ENCODE data around the gene GGA1. TPM values are rescaled to one million over a fixed set of nuclear protein-coding genes. Genes with fewer than 3 reads are reported as not detected.

GGA1 gene
- total and polyA plus RNA-seq, 5 donors from 2014 or later: 14.0 to 69.7 (median 16.9) TPM

DNA sequence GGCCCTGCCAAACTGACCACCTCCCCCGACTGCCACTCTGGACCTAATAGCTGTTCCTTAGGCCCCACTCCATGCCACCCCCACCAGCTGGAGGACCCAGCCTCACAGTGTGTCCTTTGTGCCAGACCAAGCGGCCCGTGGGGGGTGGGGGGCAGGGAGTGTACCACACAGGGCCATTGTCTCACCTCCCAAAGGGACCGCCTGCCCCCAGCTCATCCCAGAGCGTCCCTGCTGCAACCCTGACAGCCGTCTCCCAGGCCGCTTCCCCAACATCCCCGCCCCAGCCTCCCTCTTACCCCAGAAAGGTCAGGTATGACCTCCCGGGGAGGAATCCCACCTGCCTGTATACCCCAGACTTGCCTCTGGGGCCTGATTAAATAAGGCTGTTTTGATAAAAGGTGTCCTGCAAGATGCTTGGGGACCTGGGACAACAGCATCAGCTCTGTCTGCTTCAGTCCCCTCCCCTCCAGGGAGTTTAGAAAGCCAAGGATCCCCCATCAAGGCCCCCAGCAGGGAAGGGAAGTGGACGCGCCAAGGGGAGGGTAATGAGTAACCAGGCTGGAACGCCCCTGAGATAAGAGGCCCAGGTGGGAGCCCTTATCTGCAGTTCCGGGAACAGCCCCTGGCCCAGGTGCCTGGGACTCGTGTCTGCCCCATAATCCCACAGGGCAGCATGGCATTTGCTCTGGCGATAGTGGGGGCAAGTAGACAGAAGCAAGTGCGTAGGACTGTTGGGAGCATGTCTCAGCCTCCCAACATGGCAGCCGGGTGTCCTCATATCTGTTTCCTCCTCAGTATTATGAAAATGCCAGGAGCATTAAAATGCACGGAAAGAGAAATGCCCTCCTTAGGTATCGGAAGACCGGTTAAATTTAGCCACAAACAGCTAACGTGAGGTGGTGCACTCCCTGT lies 39.4 kb upstream of the GGA1 start:
- peaks cover 24% of the 10 kb centered on the region for H3K27me3 Mint-ChIP-seq
- H3K27ac Mint-ChIP-seq: no peak overlapping the region
- Histone ChIP-seq H3K4me3 (ENCODE audit: low read depth, low read length) (no peak overlapping the region), H3K27me3 (ENCODE audit: control insufficient read depth, insufficient read depth, low read length) (no peaks in the 10 kb centered on the region), H3K4me1 (ENCODE audit: control insufficient read depth, insufficient read depth, low read length, poor library complexity, severe bottlenecking) (peaks cover 21% of the 10 kb centered on the region), H3K36me3 (ENCODE audit: control insufficient read depth, insufficient read depth, low read length) (no peaks in the 10 kb centered on the region), H3K27ac (ENCODE audit: insufficient read depth, low read length, poor library complexity, severe bottlenecking) (no peak overlapping the region), H3K9me3 (ENCODE audit: control insufficient read depth in 2 of 2, low read length in 2 of 2) (no peaks in the 10 kb centered on the region)
- no peaks in the 10 kb centered on the region for H3K9me3 Mint-ChIP-seq
- no peak for DNase-seq
- no peak overlapping the region for H3K4me3 Mint-ChIP-seq
- no peak for ATAC-seq (ENCODE audit: low read depth in 2 of 2)
- H3K36me3 Mint-ChIP-seq: no peaks in the 10 kb centered on the region
- H3K4me1 Mint-ChIP-seq: peaks cover 5 to 22% (median 13%) of the 10 kb centered on the region in 4 donors

DNA sequence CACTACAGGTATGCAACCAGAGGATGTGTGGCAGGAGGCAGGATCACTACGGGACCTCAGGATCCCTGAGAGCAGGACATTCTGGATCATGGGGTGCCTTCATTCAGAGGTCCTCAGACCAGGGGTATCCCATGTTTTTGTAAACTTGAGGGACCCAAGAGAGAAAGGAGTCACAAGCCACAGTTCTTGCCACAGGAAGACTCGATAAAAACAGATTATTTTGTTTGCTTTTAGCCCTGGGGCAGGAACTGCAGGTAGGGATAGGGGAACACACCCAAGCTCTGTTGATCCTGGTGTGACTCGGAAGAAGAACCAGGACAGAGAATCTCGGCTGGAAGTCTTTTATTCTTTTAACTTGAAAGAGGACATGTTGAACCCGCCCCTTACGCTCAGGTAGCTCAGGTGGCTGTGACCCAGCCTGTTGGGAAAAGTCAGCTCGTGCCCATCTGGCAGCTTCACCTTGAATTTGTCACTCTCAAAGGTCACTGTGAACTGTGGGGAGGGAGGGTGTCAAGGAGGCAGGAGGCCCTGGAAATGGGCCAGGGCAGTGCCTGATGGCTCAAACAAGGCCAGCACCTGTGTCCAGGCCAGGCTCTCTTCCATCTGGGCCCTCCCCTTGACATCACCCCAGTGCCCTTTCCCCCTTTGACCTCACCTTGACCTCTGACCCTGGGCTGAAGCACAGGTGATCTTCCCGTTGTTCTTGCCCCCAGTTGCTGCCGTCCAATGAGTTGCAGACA lies 38.5 kb upstream of the GGA1 start:
- peak overlapping the region in 1 of 3 donors; percentile 84 for H3K27ac Mint-ChIP-seq
- no peak overlapping the region for H3K4me3 ChIP-seq (ENCODE audit: low read depth, low read length)
- no peak overlapping the region for H3K27ac ChIP-seq (ENCODE audit: insufficient read depth, low read length, poor library complexity, severe bottlenecking)
- H3K9me3 Mint-ChIP-seq: no peaks in the 10 kb centered on the region
- peaks cover 21% of the 10 kb centered on the region for H3K4me1 ChIP-seq (ENCODE audit: control insufficient read depth, insufficient read depth, low read length, poor library complexity, severe bottlenecking)
- H3K36me3 ChIP-seq (ENCODE audit: control insufficient read depth, insufficient read depth, low read length): no peaks in the 10 kb centered on the region
- no peak overlapping the region for H3K4me3 Mint-ChIP-seq
- no peaks in the 10 kb centered on the region for H3K27me3 ChIP-seq (ENCODE audit: control insufficient read depth, insufficient read depth, low read length)
- H3K36me3 Mint-ChIP-seq: no peaks in the 10 kb centered on the region
- ATAC-seq (ENCODE audit: low read depth in 2 of 2) (no peak), DNase-seq (no peak)
- H3K9me3 ChIP-seq (ENCODE audit: control insufficient read depth in 2 of 2, low read length in 2 of 2): no peaks in the 10 kb centered on the region
- peaks cover 5 to 22% (median 12%) of the 10 kb centered on the region in 4 donors for H3K4me1 Mint-ChIP-seq
- H3K27me3 Mint-ChIP-seq: peaks cover 15% of the 10 kb centered on the region

DNA sequence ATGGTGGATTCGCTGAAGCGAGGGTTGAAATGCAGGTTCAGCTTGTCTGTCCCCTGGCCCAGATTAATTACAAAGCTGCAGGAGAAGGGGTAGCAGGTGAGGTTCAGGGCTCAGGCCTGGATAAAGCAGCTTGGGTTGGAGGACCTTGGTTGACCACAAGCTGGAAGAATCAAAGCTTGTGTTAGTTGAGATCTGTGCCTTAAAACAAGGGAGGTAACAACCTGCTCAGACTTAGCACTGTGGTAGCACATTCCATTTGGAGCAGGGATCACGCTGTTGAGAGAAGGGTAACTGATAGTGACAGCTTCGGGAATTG lies 38.0 kb upstream of the GGA1 start:
- Mint-ChIP-seq H3K27ac (peak overlapping the region in 1 of 3 donors; percentile 84), H3K27me3 (peaks cover 10% of the 10 kb centered on the region), H3K4me3 (no peak overlapping the region), H3K36me3 (no peaks in the 10 kb centered on the region), H3K9me3 (no peaks in the 10 kb centered on the region), H3K4me1 (peaks cover 5 to 21% (median 10%) of the 10 kb centered on the region in 4 donors)
- Histone ChIP-seq H3K27me3 (ENCODE audit: control insufficient read depth, insufficient read depth, low read length) (no peaks in the 10 kb centered on the region), H3K36me3 (ENCODE audit: control insufficient read depth, insufficient read depth, low read length) (no peaks in the 10 kb centered on the region), H3K27ac (ENCODE audit: insufficient read depth, low read length, poor library complexity, severe bottlenecking) (no peak overlapping the region), H3K4me3 (ENCODE audit: low read depth, low read length) (no peak overlapping the region), H3K4me1 (ENCODE audit: control insufficient read depth, insufficient read depth, low read length, poor library complexity, severe bottlenecking) (peaks cover 21% of the 10 kb centered on the region), H3K9me3 (ENCODE audit: control insufficient read depth in 2 of 2, low read length in 2 of 2) (no peaks in the 10 kb centered on the region)
- ATAC-seq (ENCODE audit: low read depth in 2 of 2) (no peak), DNase-seq (no peak)

DNA sequence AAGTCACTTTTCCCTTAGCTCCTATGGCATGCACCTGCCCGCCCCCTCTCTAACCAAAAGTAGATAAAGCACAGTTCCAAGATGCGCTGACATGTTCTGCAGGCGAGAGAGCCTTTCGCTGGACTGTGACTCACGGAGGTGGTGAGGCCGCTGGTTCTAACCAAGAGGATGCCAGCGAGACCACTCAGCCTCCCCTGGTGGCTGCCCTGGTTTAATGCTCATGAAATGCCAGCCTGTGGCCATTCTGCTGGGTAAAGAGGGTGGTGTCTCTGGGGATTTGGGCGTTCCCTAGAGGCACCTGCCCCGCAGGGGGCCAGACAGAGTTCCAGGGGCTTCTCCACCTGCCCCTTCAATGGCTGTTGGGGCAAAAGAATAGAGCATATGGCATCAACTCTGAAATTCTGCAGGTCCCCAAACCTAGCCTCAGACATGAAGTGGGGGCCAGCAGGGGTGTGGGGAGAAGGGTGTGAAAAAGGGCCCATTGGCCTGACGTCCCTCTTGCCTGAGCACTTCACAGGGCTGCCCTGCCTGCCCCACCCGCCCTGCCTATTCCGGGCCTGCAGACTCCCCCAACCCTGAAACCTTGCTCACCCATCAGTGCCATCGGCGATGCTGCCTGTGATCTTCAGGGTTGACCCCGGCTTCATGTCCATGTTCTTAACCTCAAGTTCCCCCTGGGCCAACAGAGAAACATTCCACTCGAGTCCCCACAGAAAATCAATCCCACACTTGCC lies 37.2 kb upstream of the GGA1 start:
- H3K27me3 Mint-ChIP-seq: peaks cover 4% of the 10 kb centered on the region

DNA sequence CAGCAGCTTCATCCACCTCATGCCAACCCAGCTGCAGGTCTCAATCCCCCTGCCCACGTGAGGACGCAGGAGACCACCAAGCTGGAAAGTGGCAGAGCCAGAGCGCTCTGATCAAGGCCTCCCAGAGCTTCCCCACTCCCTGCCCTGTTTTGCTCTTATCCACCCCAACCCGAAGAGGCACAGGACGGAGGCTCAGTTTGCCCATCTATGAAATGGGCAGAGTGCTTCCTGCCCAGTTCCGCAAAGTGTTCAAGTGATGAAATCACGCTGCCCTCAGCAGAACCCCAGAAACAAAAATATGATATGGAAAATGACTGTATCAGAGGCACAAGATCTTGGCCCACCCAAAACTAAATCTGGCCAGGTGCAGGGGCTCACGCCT lies 36.7 kb upstream of the GGA1 start:
- Mint-ChIP-seq H3K27me3 (peaks cover 4% of the 10 kb centered on the region), H3K4me3 (peak overlapping the region in 1 of 4 donors; percentile 12), H3K27ac (no peak overlapping the region), H3K4me1 (peaks cover 0 to 8% (median 5%) of the 10 kb centered on the region in 4 donors), H3K36me3 (no peaks in the 10 kb centered on the region), H3K9me3 (no peaks in the 10 kb centered on the region)
- no peaks in the 10 kb centered on the region for H3K36me3 ChIP-seq (ENCODE audit: control insufficient read depth, insufficient read depth, low read length)
- peaks cover 7% of the 10 kb centered on the region for H3K4me1 ChIP-seq (ENCODE audit: control insufficient read depth, insufficient read depth, low read length, poor library complexity, severe bottlenecking)
- no peak for ATAC-seq (ENCODE audit: low read depth in 2 of 2)
- H3K27me3 ChIP-seq (ENCODE audit: control insufficient read depth, insufficient read depth, low read length): no peaks in the 10 kb centered on the region
- no peak overlapping the region for H3K27ac ChIP-seq (ENCODE audit: insufficient read depth, low read length, poor library complexity, severe bottlenecking)
- no peak for DNase-seq
- H3K4me3 ChIP-seq (ENCODE audit: low read depth, low read length): no peak overlapping the region
- H3K9me3 ChIP-seq (ENCODE audit: control insufficient read depth in 2 of 2, low read length in 2 of 2): no peaks in the 10 kb centered on the region

More for the DNA sequence above, 37.2 kb upstream of the GGA1 start:
- peaks cover 0 to 13% (median 6%) of the 10 kb centered on the region in 4 donors for H3K4me1 Mint-ChIP-seq
- Histone ChIP-seq H3K36me3 (ENCODE audit: control insufficient read depth, insufficient read depth, low read length) (no peaks in the 10 kb centered on the region), H3K27ac (ENCODE audit: insufficient read depth, low read length, poor library complexity, severe bottlenecking) (no peak overlapping the region), H3K4me3 (ENCODE audit: low read depth, low read length) (no peak overlapping the region), H3K9me3 (ENCODE audit: control insufficient read depth in 2 of 2, low read length in 2 of 2) (no peaks in the 10 kb centered on the region), H3K27me3 (ENCODE audit: control insufficient read depth, insufficient read depth, low read length) (no peaks in the 10 kb centered on the region), H3K4me1 (ENCODE audit: control insufficient read depth, insufficient read depth, low read length, poor library complexity, severe bottlenecking) (peaks cover 13% of the 10 kb centered on the region)
- no peaks in the 10 kb centered on the region for H3K9me3 Mint-ChIP-seq
- DNase-seq (no peak), ATAC-seq (ENCODE audit: low read depth in 2 of 2) (no peak)
- H3K4me3 Mint-ChIP-seq: no peak overlapping the region
- H3K27ac Mint-ChIP-seq: no peak overlapping the region
- no peaks in the 10 kb centered on the region for H3K36me3 Mint-ChIP-seq

DNA sequence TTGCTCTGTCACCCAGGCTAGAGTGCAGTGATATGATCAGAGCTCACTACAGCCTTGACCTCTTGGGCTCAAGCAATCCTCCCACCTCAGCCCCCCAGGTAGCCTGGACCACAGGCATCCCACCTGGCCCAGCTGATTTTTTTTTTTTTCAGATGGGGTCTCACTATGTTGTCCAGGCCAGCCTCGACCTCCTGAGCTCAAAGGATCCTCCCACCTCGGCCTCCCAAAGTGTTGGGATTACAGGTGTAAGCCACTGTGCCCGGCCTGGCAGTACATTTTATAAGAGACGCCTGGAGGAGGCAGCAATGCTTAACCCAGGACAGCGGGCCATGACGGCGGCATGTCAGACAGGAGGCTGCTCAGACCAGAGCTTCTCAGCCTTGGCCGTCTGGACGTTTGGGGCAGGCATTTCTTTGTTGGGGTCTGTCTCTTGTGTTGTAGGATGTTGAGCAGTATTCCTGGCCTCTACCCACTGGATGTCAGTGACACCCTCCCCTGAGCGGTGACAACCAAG lies 33.1 kb upstream of the GGA1 start:
- no peak overlapping the region for H3K27ac Mint-ChIP-seq
- Histone ChIP-seq H3K4me1 (ENCODE audit: control insufficient read depth, insufficient read depth, low read length, poor library complexity, severe bottlenecking) (peaks cover 5% of the 10 kb centered on the region), H3K27ac (ENCODE audit: insufficient read depth, low read length, poor library complexity, severe bottlenecking) (no peak overlapping the region), H3K4me3 (ENCODE audit: low read depth, low read length) (no peak overlapping the region), H3K27me3 (ENCODE audit: control insufficient read depth, insufficient read depth, low read length) (peaks cover 4% of the 10 kb centered on the region), H3K9me3 (ENCODE audit: control insufficient read depth in 2 of 2, low read length in 2 of 2) (no peaks in the 10 kb centered on the region), H3K36me3 (ENCODE audit: control insufficient read depth, insufficient read depth, low read length) (no peaks in the 10 kb centered on the region)
- H3K9me3 Mint-ChIP-seq: no peaks in the 10 kb centered on the region
- H3K4me3 Mint-ChIP-seq: no peak overlapping the region
- no peak for DNase-seq
- peaks cover 15% of the 10 kb centered on the region for H3K27me3 Mint-ChIP-seq
- peaks cover 0 to 8% (median 1%) of the 10 kb centered on the region in 4 donors for H3K4me1 Mint-ChIP-seq
- no peaks in the 10 kb centered on the region for H3K36me3 Mint-ChIP-seq
- no peak for ATAC-seq (ENCODE audit: low read depth in 2 of 2)

- peaks cover 26% of the 10 kb centered on the region for H3K27me3 Mint-ChIP-seq
- Histone ChIP-seq H3K27me3 (ENCODE audit: control insufficient read depth, insufficient read depth, low read length) (peaks cover 4% of the 10 kb centered on the region), H3K4me3 (ENCODE audit: low read depth, low read length) (no peak overlapping the region), H3K36me3 (ENCODE audit: control insufficient read depth, insufficient read depth, low read length) (no peaks in the 10 kb centered on the region), H3K27ac (ENCODE audit: insufficient read depth, low read length, poor library complexity, severe bottlenecking) (no peak overlapping the region), H3K4me1 (ENCODE audit: control insufficient read depth, insufficient read depth, low read length, poor library complexity, severe bottlenecking) (peaks cover 5% of the 10 kb centered on the region), H3K9me3 (ENCODE audit: control insufficient read depth in 2 of 2, low read length in 2 of 2) (no peaks in the 10 kb centered on the region)
- H3K27ac Mint-ChIP-seq: no peak overlapping the region
- ATAC-seq (ENCODE audit: low read depth in 2 of 2) (no peak), DNase-seq (no peak)
- H3K4me1 Mint-ChIP-seq: peaks cover 0 to 8% (median 2%) of the 10 kb centered on the region in 4 donors
- no peaks in the 10 kb centered on the region for H3K36me3 Mint-ChIP-seq
- no peak overlapping the region for H3K4me3 Mint-ChIP-seq
- no peaks in the 10 kb centered on the region for H3K9me3 Mint-ChIP-seq
Measured at GRCh38 chr22:37578002-37578401, 30.6 kb upstream of the GGA1 start.
